NOMO-1 treated with DMSO at 0.1 percent for 48 hours (cell line): Measurements from ENCODE around the gene PHKA2.

Experiments
- DNase-seq: peaks from one replicate; lab custom pipeline; 2025; ENCODE audit not compliant: unreplicated experiment; lab: John Stamatoyannopoulos, UW

PHKA2 gene

DNA sequence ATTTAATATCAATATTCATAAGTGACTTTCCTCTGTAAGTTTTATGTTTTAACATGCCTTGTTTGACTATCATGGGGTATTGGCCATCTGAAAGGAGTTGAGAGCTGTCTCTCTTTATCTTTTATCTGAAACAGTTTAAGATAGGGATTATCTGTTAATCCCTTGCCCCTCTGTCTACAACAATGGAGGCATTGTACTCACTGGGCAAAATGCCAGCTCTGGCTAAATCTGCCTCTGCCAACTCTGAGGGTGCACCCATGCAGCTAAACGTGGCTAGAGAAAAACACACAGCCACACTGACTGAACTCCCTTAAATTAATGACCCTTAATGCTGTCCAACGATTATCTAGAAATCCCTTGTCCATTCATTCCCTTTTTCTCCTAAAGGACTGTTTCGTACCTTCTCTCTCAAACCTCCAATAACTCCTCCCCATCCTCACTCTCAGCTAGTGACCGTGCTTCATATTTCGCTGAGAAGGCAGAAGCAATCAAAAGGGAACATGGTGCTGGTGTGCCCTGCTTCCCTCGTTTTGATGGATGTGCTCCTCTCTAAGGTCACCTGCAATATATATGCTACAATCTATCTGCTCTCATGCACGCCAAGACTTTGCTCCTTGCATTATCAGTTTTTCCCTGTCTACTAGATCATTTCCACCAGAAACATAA, 10.3 kb downstream of the PHKA2 start:
- DNase-seq: no peak

DNA sequence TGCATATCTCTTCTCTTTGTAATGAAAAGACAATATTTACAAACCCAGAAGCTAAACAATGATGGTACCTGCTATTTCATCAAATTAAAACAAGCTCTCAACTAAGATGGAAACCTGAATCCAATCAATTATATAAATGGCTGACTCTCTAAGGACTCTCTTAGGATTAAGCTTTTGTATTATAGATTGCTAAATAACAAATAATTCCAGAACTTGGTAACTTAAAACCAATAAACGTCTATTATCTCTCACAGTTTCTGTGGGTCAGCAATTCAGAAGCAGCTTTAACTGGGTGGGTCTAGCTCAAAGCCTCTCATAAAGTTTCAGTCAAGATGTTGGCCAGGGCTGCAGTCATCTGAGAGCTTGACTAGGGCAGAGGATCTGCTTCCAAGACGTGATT, 12.4 kb downstream of the PHKA2 start:
- DNase-seq: no peak

- peak; percentile 27 for DNase-seq
These were observed 13.4 kb downstream of the PHKA2 start for GRCh38 chrX:18970465-18970864.

DNA sequence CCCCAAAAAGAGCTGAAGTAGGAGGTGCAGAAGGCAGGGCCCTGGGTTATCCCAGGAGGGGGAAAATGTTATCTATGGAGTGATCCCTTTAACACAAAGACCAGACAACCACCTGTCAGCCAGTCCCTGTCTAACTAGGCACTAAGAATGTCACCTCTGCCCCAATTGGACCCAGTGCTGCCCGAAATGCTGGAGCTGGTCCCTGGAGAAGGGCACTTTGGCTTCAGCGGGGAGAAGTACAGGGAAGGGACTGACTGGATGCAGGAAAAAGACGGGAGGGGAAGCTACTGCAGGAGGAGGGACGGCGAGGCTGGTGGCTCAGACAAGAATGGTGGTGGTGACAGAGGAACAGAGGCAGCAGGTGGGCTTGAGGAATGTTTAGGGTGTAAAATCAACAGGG, 17.3 kb downstream of the PHKA2 start:
- DNase-seq: no peak

GRCh38 chrX:18964901-18965300, 19.0 kb downstream of the PHKA2 start:
- DNase-seq: peak; percentile 16

GRCh38 chrX:18964026-18964425, 19.9 kb downstream of the PHKA2 start:
- DNase-seq: no peak

- DNase-seq: no peak
These were observed 21.6 kb downstream of the PHKA2 start for GRCh38 chrX:18962329-18962728.

- DNase-seq: peak; percentile 87
These were observed 22.2 kb downstream of the PHKA2 start for GRCh38 chrX:18961686-18962085.

DNA sequence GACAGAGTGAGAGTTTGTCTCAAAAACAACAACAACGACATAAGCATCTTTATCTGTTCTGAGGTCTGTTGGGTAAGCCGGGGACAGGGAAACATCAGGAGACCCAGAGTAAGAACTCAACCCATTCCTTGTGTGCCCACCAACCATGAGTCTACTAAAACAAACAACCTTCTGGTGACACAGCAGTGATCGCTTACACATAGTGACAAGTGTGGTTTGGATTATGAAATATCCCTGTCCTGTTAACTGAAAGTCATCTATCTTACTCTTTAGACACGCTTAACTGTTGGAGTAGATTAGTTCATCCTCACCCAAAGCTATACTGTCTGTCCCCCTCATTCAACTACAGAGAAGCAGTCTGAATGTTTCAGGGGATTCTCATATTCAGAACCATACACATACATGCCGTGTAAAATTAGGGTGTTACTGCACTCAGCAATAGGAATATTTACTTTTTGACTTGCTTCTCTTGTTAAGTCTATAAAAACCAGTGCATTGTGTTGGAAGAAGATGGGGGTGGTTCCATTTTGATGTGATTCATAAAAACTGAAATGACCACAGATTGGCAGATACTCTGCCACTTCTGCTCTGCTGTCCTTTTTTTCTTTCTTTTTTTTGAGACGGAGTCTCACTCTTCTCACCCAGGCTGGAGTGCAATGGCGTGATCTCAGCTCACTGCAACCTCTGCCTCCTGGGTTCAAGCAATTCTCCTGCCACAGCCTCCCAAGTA, 27.4 kb downstream of the PHKA2 start:
- peak; percentile 91 for DNase-seq

DNA sequence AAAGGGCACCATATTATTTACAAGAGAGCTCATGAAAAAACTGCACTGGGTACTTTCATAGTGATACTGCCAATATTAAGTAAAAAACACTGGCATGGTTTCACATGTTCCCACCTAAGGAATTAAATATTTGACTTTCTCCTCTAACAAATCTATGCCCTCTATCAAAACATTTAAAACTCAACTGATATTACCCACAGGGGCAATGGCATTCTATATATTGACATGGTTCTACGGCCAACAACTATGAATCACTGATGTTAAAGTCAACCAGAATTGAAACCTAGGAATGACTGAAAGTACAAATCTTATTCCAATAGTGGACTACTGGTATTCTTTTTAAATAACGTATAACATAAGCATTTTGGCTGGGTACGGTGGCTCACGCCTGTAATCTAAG, 28.2 kb downstream of the PHKA2 start:
- no peak for DNase-seq

DNA sequence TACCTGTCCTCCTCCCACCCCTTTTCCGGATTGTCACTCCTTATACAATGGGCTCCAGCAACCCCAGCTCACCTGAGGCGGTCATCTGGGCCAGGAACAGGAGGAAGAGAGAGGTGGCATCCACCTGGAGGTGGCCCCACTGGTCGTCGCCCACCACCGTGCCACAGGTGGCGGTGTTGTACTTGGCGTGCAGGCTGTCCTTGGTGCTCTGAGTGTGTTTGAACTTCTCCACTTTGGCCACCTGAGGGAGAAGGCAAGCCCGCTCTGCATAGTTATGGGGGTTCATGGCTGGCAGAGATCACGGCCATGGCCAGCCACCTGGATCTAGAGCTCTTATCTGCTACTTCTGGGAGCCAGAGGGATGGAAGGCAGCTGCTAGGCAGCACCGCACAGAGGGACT, 32.9 kb downstream of the PHKA2 start:
- no peak for DNase-seq

GRCh38 chrX:18949944-18950301, 34.0 kb downstream of the PHKA2 start:
- DNase-seq: no peak

GRCh38 chrX:18949291-18949943, 34.5 kb downstream of the PHKA2 start:
- peak; percentile 59 for DNase-seq

DNA sequence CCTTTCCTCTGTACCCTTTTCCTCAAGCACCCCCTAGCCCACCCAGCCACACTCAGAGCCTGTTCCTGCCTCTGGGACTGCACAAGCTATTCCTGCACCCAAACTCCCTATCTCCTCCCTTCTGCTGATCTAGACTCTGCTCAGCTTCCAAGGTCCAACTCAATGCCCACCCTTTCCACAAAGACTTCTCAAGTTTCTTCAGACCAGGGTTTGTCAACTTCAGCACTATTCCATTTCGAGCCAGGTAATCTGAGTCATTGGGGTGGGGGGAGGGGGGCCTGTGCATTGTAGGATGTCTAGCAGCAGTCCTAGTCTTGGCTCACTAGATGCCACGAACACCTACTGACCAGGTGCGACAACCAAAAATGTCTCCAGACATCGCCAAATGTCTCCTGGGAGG, 37.3 kb downstream of the PHKA2 start:
- no peak for DNase-seq

DNA sequence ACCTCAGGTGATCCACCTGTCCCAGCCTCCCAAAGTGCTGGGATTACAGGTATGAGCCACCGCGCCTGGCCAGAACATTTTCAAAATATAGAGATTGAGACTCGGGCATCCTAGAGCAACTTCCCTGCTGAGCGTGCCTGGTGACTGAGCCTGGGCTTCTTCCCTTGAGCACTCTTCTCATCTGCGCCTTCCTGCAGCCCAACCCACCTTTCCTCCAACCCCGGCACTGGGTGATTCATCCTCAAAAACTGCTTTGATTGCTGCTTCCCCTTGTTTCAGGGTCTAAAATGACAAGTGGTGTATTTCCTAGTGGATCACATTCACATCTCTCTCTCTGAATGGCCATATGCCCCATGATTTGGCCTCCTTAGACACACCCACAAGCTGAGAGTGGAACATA, 37.8 kb downstream of the PHKA2 start:
- DNase-seq: no peak

DNA sequence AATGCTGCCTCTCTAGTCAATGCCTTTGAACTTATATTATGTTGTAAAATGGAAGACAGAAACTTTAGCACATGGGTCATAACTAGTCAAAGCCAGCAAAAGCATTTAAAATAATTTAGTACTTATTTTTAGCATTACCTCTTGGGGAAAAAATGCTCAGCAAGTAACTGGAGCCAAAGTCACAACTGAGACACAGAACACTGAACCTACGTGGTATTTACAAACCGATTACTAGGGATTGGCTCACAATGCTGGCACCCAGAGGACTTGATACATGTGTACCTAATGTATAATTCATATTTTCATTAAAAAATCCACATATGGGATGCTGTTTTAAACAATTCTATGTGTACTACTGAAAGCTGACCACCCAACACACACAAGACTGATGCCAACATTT, 38.4 kb downstream of the PHKA2 start:
- DNase-seq: no peak

- DNase-seq: no peak
These were observed 39.4 kb downstream of the PHKA2 start for GRCh38 chrX:18944482-18944881.

GRCh38 chrX:18941896-18942295, 42.0 kb downstream of the PHKA2 start:
- no peak for DNase-seq

DNA sequence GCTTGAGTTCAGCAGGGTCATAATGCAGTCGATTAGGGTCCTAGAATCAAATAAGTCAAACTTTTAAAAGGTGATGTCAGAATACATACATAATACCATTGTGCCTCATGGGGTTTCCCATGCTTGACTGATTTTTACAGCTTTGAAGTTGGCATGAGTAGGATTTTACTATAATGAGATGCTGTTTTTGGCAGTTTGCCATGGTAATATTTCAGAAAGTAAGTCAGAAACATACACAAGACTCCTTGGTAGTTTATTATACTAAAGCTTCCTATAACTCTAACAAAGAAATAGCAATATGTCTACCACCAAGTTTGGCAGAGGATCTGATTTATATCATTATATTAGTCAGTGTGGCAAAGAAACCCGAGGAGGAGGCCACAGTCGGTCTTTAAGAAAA, 45.2 kb downstream of the PHKA2 start:
- no peak for DNase-seq

DNA sequence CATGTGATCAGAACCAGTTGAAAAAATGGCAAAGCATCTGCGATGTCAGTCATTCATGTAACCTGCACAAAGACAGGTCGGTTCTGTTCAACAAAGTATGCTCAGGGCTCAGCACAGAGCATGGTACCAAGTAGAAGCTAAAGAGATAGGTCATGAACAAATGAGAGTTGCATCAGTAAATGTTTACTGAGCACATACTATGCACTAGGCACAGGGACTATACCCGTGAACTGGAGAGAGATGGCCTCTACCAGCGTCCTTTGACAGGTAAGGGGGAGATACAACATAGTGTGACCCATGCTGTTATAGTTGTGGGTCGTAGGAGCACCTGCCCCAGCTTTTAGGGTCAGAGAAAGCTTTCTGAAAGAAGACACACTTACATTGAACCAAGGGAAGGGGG, 46.7 kb downstream of the PHKA2 start:
- no peak for DNase-seq

DNA sequence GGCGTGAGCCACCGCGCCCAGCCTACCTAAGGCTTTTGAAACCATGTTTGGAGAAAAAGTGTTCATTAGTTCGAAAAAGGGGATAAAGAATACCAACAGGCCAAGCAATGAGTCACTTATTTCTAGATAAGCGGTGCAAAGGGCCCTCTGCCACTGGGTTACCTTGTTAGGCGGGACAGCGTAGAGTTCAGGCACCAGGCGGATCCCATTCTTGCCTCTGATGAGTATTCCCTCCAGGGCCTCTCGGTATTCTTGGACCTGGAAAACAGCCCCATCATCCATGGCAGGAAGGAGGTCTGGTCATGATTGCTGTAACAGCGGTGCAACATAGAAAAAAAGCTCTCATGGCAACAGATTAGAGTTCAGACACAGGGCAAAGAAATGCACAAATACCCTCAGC, 48.0 kb downstream of the PHKA2 start:
- no peak for DNase-seq

- no peak for DNase-seq
These were observed 49.2 kb downstream of the PHKA2 start for GRCh38 chrX:18934708-18935107.
